Effector memory CD8-positive, alpha-beta T cell (primary cell): Measurements from ENCODE around the gene TNS4.
A peak's percentile ranks its signal among the peaks of the same experiment; 100 is the strongest.
"Not testable (repeated sequence)": the region's sequence is repeated elsewhere in the genome, so short reads cannot be mapped to it uniquely, and the experiment has no call there.

Experiments
- ATAC-seq: fragments of 150-1000 bp; cut with Tn5 transposase; replicated peaks from 2 replicates; pipeline ENCODE4 v1.10.0; 2021; ENCODE audit warnings: mild to moderate bottlenecking, moderate library complexity
- DNase-seq, 3 experiments: peaks; one replicate each; pipeline ENCODE4 v3.0.0; 2021
- H3K27ac Mint-ChIP-seq, 2 donors: one replicate each; pipeline ENCODE4 v1.8.0; 2022; ENCODE audit warnings: mild to moderate bottlenecking in 2 of 2, mixed read lengths in 2 of 2, moderate library complexity in 2 of 2
- H3K27me3 Mint-ChIP-seq, 2 donors: one replicate each; pipeline ENCODE4 v1.8.0; 2022; ENCODE audit warnings: mixed read lengths in 2 of 2
- H3K36me3 Mint-ChIP-seq: one replicate; pipeline ENCODE4 v1.8.0; 2022; ENCODE audit warnings: mild to moderate bottlenecking, moderate library complexity, mixed read lengths; ENCODE audit not compliant: insufficient read depth
- H3K4me1 Mint-ChIP-seq, 2 donors: one replicate each; pipeline ENCODE4 v1.8.0; 2022; ENCODE audit warnings: low read depth in 2 of 2, mixed read lengths in 2 of 2
- H3K4me3 Mint-ChIP-seq, 2 donors: one replicate each; pipeline ENCODE4 v1.8.0; 2022; ENCODE audit warnings: mild to moderate bottlenecking in 2 of 2, mixed read lengths in 2 of 2, moderate library complexity in 2 of 2
- H3K9me3 Mint-ChIP-seq, 2 donors: one replicate each; pipeline ENCODE4 v1.8.0; 2022; ENCODE audit warnings: mixed read lengths in 2 of 2
- total RNA-seq, 9 experiments: gene quantifications; one replicate each; lab custom pipeline; 2026; lab: John Stamatoyannopoulos, UW

TNS4 gene
- 0 to 3.8 (median 0.86) reads per million in 9 experiments for total RNA-seq

- Mint-ChIP-seq H3K4me1 (peaks cover 6 to 18% of the 10 kb centered on the region in 2 donors), H3K4me3 (no peak within 1 kb of the TSS), H3K27ac (peak within 1 kb of the TSS in 1 of 2 donors; percentile 55), H3K9me3 (no peaks in the 10 kb centered on the region), H3K36me3 (peaks cover 9% of the 10 kb centered on the region), H3K27me3 (peaks cover 5 to 8% of the 10 kb centered on the region in 2 donors)
- ATAC-seq, result no peak
- no peak for DNase-seq
Measured at GRCh38 chr17:40501499-40501911, at the start of gene TNS4. TNS4 (minus strand) TSS chr17:40501623; CDS start chr17:40496425, 5,198 bp downstream.

- Mint-ChIP-seq H3K4me3 (peak overlapping the region in 1 of 2 donors; percentile 23), H3K27me3 (no peaks in the 10 kb centered on the region), H3K9me3 (no peaks in the 10 kb centered on the region), H3K27ac (no peak overlapping the region), H3K4me1 (peaks cover 49 to 73% of the 10 kb centered on the region in 2 donors), H3K36me3 (peaks cover 13% of the 10 kb centered on the region)
- DNase-seq, result no peak
- ATAC-seq, result no peak
Measured at GRCh38 chr17:40550608-40551007, 49.2 kb upstream of the TNS4 start.

- Mint-ChIP-seq H3K27ac (peak overlapping the region; percentile 22 to 91), H3K4me3 (peak overlapping the region in 1 of 2 donors; percentile 55), H3K27me3 (no peaks in the 10 kb centered on the region), H3K4me1 (peaks cover 41 to 62% of the 10 kb centered on the region in 2 donors), H3K36me3 (peaks cover 14% of the 10 kb centered on the region), H3K9me3 (no peaks in the 10 kb centered on the region)
- ATAC-seq (no peak), DNase-seq (no peak)
Measured at GRCh38 chr17:40548982-40549685, 47.7 kb upstream of the TNS4 start.

- H3K27me3 Mint-ChIP-seq, result no peaks in the 10 kb centered on the region
- H3K4me3 Mint-ChIP-seq, result peak overlapping the region; percentile 2 to 55
- H3K9me3 Mint-ChIP-seq, result no peaks in the 10 kb centered on the region
- ATAC-seq, result no peak
- H3K4me1 Mint-ChIP-seq, result peaks cover 35 to 56% of the 10 kb centered on the region in 2 donors
- H3K27ac Mint-ChIP-seq, result peak overlapping the region; percentile 22 to 91
- DNase-seq, result no peak
- peaks cover 15% of the 10 kb centered on the region for H3K36me3 Mint-ChIP-seq
Measured at GRCh38 chr17:40548491-40548981, 47.1 kb upstream of the TNS4 start.

- Mint-ChIP-seq H3K36me3 (peaks cover 12% of the 10 kb centered on the region), H3K4me3 (peak overlapping the region; percentile 47 to 55)
- ATAC-seq, result peak; percentile 19
Measured at GRCh38 chr17:40547785-40548478, 46.5 kb upstream of the TNS4 start.

GRCh38 chr17:40547079-40547784 lies 45.8 kb upstream of the TNS4 start:
- Mint-ChIP-seq H3K9me3 (no peaks in the 10 kb centered on the region), H3K4me1 (peaks cover 42 to 59% of the 10 kb centered on the region in 2 donors), H3K36me3 (peaks cover 13% of the 10 kb centered on the region), H3K27ac (peak overlapping the region in 1 of 2 donors; percentile 91), H3K4me3 (peak overlapping the region; percentile 47 to 55), H3K27me3 (no peaks in the 10 kb centered on the region)
- ATAC-seq, result peak; percentile 79
- DNase-seq, result peak; percentile 44 to 51 (median 50)

More at GRCh38 chr17:40547785-40548478, 46.5 kb upstream of the TNS4 start:
- Mint-ChIP-seq H3K4me1 (peaks cover 35 to 58% of the 10 kb centered on the region in 2 donors), H3K9me3 (no peaks in the 10 kb centered on the region), H3K27ac (peak overlapping the region; percentile 22 to 91), H3K27me3 (no peaks in the 10 kb centered on the region)
- DNase-seq, result no peak

- ATAC-seq, H3K27ac Mint-ChIP-seq, DNase-seq, H3K27me3 Mint-ChIP-seq, H3K4me3 Mint-ChIP-seq, H3K9me3 Mint-ChIP-seq: not testable (repeated sequence)
- Mint-ChIP-seq H3K36me3 (peaks cover 21% of the 10 kb centered on the region), H3K4me1 (peaks cover 50 to 62% of the 10 kb centered on the region in 2 donors)
Measured at GRCh38 chr17:40546497-40546896, 45.1 kb upstream of the TNS4 start.

- Mint-ChIP-seq H3K36me3 (peaks cover 29% of the 10 kb centered on the region), H3K9me3 (no peaks in the 10 kb centered on the region), H3K4me1 (peaks cover 58 to 64% of the 10 kb centered on the region in 2 donors), H3K27me3 (no peaks in the 10 kb centered on the region), H3K27ac (peak overlapping the region in 1 of 2 donors; percentile 55), H3K4me3 (no peak overlapping the region)
- ATAC-seq, result no peak
- DNase-seq, result no peak
Measured at GRCh38 chr17:40545660-40546059, 44.2 kb upstream of the TNS4 start.

- peak overlapping the region; percentile 95 to 100 for H3K27ac Mint-ChIP-seq
- ATAC-seq, result peak; percentile 4
- H3K4me1 Mint-ChIP-seq, result peaks cover 54 to 61% of the 10 kb centered on the region in 2 donors
- peak overlapping the region; percentile 83 to 90 for H3K4me3 Mint-ChIP-seq
- H3K9me3 Mint-ChIP-seq, result no peaks in the 10 kb centered on the region
- no peaks in the 10 kb centered on the region for H3K27me3 Mint-ChIP-seq
- peaks cover 36% of the 10 kb centered on the region for H3K36me3 Mint-ChIP-seq
- DNase-seq, result peak in 2 of 3 experiments; percentile 37 to 41
Measured at GRCh38 chr17:40542558-40543411, 41.4 kb upstream of the TNS4 start.

- no peaks in the 10 kb centered on the region for H3K27me3 Mint-ChIP-seq
- H3K4me1 Mint-ChIP-seq, result peaks cover 54 to 57% of the 10 kb centered on the region in 2 donors
- DNase-seq, result no peak
- H3K36me3 Mint-ChIP-seq, result peaks cover 33% of the 10 kb centered on the region
- H3K9me3 Mint-ChIP-seq, result no peaks in the 10 kb centered on the region
- H3K27ac Mint-ChIP-seq, result peak overlapping the region; percentile 95 to 100
- H3K4me3 Mint-ChIP-seq, result peak overlapping the region; percentile 83 to 90
- ATAC-seq, result no peak
Measured at GRCh38 chr17:40541873-40542557, 40.6 kb upstream of the TNS4 start.

- Mint-ChIP-seq H3K27me3 (no peaks in the 10 kb centered on the region), H3K4me1 (peaks cover 57% of the 10 kb centered on the region in 2 donors), H3K36me3 (peaks cover 33% of the 10 kb centered on the region), H3K4me3 (peak overlapping the region; percentile 83 to 90), H3K27ac (peak overlapping the region; percentile 95 to 100), H3K9me3 (no peaks in the 10 kb centered on the region)
- DNase-seq (peak; percentile 74 to 79 (median 77)), ATAC-seq (peak; percentile 70)
Measured at GRCh38 chr17:40541060-40541872, 39.8 kb upstream of the TNS4 start.
